ENCODE measurements around the gene FURIN. TPM values are rescaled to one million over a fixed set of nuclear protein-coding genes. Genes with fewer than 3 reads are reported as not detected.

Gene FURIN
- total and polyA plus RNA-seq, 9 of the 15 experiments (the other 6 are each of a cell fraction or from before 2014, with no cell fraction given): 0.92 to 99.9 (median 34.8) TPM

DNA sequence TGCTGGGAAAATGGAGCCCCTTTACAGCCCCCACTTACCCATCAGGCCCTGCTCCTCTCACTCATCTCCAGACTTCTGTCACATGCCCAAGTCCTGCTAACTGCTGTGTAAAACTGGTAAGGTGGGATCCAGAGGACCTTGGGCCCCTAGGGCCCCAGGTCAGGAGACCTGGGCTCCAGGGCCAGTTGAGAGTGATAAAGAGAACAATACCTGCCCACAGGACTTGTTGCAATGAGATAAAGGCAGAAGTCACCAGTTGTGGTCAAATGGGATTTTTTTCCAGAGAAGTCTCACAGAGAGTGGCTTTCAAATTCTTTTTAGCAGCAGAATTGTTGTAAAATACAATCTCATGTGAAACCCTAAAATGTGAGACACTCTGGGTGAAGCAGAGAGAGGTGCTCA, 753 bp downstream of the FURIN start (continued):
- TF ChIP-seq, protein P1, sequence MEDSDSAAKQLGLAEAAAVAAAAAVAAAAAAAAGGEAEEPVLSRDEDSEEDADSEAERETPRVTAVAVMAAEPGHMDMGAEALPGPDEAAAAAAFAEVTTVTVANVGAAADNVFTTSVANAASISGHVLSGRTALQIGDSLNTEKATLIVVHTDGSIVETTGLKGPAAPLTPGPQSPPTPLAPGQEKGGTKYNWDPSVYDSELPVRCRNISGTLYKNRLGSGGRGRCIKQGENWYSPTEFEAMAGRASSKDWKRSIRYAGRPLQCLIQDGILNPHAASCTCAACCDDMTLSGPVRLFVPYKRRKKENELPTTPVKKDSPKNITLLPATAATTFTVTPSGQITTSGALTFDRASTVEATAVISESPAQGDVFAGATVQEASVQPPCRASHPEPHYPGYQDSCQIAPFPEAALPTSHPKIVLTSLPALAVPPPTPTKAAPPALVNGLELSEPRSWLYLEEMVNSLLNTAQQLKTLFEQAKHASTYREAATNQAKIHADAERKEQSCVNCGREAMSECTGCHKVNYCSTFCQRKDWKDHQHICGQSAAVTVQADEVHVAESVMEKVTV (CRISPR knock-in tag; IDR thresholded peaks at IDR 0.05): no peak
- TF ChIP-seq, protein P2, sequence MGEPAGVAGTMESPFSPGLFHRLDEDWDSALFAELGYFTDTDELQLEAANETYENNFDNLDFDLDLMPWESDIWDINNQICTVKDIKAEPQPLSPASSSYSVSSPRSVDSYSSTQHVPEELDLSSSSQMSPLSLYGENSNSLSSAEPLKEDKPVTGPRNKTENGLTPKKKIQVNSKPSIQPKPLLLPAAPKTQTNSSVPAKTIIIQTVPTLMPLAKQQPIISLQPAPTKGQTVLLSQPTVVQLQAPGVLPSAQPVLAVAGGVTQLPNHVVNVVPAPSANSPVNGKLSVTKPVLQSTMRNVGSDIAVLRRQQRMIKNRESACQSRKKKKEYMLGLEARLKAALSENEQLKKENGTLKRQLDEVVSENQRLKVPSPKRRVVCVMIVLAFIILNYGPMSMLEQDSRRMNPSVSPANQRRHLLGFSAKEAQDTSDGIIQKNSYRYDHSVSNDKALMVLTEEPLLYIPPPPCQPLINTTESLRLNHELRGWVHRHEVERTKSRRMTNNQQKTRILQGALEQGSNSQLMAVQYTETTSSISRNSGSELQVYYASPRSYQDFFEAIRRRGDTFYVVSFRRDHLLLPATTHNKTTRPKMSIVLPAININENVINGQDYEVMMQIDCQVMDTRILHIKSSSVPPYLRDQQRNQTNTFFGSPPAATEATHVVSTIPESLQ (CRISPR knock-in tag; IDR thresholded peaks at IDR 0.05): no peak
- TF ChIP-seq, protein P3, sequence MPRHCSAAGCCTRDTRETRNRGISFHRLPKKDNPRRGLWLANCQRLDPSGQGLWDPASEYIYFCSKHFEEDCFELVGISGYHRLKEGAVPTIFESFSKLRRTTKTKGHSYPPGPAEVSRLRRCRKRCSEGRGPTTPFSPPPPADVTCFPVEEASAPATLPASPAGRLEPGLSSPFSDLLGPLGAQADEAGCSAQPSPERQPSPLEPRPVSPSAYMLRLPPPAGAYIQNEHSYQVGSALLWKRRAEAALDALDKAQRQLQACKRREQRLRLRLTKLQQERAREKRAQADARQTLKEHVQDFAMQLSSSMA (CRISPR knock-in tag; IDR thresholded peaks at IDR 0.05): no peak
- TF ChIP-seq, protein P4, sequence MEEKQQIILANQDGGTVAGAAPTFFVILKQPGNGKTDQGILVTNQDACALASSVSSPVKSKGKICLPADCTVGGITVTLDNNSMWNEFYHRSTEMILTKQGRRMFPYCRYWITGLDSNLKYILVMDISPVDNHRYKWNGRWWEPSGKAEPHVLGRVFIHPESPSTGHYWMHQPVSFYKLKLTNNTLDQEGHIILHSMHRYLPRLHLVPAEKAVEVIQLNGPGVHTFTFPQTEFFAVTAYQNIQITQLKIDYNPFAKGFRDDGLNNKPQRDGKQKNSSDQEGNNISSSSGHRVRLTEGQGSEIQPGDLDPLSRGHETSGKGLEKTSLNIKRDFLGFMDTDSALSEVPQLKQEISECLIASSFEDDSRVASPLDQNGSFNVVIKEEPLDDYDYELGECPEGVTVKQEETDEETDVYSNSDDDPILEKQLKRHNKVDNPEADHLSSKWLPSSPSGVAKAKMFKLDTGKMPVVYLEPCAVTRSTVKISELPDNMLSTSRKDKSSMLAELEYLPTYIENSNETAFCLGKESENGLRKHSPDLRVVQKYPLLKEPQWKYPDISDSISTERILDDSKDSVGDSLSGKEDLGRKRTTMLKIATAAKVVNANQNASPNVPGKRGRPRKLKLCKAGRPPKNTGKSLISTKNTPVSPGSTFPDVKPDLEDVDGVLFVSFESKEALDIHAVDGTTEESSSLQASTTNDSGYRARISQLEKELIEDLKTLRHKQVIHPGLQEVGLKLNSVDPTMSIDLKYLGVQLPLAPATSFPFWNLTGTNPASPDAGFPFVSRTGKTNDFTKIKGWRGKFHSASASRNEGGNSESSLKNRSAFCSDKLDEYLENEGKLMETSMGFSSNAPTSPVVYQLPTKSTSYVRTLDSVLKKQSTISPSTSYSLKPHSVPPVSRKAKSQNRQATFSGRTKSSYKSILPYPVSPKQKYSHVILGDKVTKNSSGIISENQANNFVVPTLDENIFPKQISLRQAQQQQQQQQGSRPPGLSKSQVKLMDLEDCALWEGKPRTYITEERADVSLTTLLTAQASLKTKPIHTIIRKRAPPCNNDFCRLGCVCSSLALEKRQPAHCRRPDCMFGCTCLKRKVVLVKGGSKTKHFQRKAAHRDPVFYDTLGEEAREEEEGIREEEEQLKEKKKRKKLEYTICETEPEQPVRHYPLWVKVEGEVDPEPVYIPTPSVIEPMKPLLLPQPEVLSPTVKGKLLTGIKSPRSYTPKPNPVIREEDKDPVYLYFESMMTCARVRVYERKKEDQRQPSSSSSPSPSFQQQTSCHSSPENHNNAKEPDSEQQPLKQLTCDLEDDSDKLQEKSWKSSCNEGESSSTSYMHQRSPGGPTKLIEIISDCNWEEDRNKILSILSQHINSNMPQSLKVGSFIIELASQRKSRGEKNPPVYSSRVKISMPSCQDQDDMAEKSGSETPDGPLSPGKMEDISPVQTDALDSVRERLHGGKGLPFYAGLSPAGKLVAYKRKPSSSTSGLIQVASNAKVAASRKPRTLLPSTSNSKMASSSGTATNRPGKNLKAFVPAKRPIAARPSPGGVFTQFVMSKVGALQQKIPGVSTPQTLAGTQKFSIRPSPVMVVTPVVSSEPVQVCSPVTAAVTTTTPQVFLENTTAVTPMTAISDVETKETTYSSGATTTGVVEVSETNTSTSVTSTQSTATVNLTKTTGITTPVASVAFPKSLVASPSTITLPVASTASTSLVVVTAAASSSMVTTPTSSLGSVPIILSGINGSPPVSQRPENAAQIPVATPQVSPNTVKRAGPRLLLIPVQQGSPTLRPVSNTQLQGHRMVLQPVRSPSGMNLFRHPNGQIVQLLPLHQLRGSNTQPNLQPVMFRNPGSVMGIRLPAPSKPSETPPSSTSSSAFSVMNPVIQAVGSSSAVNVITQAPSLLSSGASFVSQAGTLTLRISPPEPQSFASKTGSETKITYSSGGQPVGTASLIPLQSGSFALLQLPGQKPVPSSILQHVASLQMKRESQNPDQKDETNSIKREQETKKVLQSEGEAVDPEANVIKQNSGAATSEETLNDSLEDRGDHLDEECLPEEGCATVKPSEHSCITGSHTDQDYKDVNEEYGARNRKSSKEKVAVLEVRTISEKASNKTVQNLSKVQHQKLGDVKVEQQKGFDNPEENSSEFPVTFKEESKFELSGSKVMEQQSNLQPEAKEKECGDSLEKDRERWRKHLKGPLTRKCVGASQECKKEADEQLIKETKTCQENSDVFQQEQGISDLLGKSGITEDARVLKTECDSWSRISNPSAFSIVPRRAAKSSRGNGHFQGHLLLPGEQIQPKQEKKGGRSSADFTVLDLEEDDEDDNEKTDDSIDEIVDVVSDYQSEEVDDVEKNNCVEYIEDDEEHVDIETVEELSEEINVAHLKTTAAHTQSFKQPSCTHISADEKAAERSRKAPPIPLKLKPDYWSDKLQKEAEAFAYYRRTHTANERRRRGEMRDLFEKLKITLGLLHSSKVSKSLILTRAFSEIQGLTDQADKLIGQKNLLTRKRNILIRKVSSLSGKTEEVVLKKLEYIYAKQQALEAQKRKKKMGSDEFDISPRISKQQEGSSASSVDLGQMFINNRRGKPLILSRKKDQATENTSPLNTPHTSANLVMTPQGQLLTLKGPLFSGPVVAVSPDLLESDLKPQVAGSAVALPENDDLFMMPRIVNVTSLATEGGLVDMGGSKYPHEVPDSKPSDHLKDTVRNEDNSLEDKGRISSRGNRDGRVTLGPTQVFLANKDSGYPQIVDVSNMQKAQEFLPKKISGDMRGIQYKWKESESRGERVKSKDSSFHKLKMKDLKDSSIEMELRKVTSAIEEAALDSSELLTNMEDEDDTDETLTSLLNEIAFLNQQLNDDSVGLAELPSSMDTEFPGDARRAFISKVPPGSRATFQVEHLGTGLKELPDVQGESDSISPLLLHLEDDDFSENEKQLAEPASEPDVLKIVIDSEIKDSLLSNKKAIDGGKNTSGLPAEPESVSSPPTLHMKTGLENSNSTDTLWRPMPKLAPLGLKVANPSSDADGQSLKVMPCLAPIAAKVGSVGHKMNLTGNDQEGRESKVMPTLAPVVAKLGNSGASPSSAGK (IDR thresholded peaks at IDR 0.05): peak; percentile 41; the same call in 1 of the 2 replicates
- TF ChIP-seq KLF6 (CRISPR knock-in tag; IDR thresholded peaks at IDR 0.05; ENCODE audit: borderline replicate concordance) (0 out of 2 replicates have a peak, but pooled peaks have one; percentile 46), CC2D1A (IDR thresholded peaks at IDR 0.05) (no peak), KLF10 (CRISPR knock-in tag; IDR thresholded peaks at IDR 0.05) (no peak)
- TF ChIP-seq, protein P5, sequence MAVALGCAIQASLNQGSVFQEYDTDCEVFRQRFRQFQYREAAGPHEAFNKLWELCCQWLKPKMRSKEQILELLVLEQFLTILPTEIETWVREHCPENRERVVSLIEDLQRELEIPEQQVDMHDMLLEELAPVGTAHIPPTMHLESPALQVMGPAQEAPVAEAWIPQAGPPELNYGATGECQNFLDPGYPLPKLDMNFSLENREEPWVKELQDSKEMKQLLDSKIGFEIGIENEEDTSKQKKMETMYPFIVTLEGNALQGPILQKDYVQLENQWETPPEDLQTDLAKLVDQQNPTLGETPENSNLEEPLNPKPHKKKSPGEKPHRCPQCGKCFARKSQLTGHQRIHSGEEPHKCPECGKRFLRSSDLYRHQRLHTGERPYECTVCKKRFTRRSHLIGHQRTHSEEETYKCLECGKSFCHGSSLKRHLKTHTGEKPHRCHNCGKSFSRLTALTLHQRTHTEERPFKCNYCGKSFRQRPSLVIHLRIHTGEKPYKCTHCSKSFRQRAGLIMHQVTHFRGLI (CRISPR knock-in tag; IDR thresholded peaks at IDR 0.05): peak; percentile 39; the same call in 1 of the 2 replicates

Measured in K562 (cell line).